OCI-LY7 (cell line): ENCODE measurements around the gene OR11A1. TPM values are rescaled to one million over a fixed set of nuclear protein-coding genes. Genes with fewer than 3 reads are reported as not detected.

Source experiments
- BruUV-seq: library from RNA; stranded (reverse); fragments of 400-500 nt; replicated peaks from 2 replicates; lab custom pipeline; 2021; lab: Mats Ljungman, UMichigan
- CTCF ChIA-PET: fragments of 300-600 bp; sonication (Branson Sonifier 250); formaldehyde crosslinking; loops from one replicate; lab custom pipeline; 2022; ENCODE audit warnings: antibody characterized with exemption; ENCODE audit not compliant: unreplicated experiment; lab: Charles Lee
- POLR2A ChIA-PET: fragments of 300-600 bp; sonication (Branson Sonifier 250); formaldehyde crosslinking; loops from one replicate; lab custom pipeline; 2022; ENCODE audit warnings: antibody characterized with exemption; lab: Charles Lee
- DNase-seq: peaks from one replicate; pipeline ENCODE4 v3.0.0-alpha.2; 2015; ENCODE audit warnings: low spot score
- H2AFZ ChIP-seq: fragments of 200-600 bp; sonication (generic), shearing (Covaris generic); 2 replicates; pipeline ENCODE4 v1.6.1; 2014; ENCODE audit warnings: mild to moderate bottlenecking, antibody characterized with exemption, low read length, moderate library complexity
- H3K27ac ChIP-seq: fragments of 200-600 bp; sonication (generic); 2 replicates; pipeline ENCODE4 v1.5.1; 2014; ENCODE audit warnings: mixed run types, low read depth, mild to moderate bottlenecking, moderate library complexity, low read length, inconsistent platforms; ENCODE audit not compliant: poor library complexity, severe bottlenecking
- H3K36me3 ChIP-seq: fragments of 200-600 bp; sonication (generic); 2 replicates; pipeline ENCODE4 v1.6.1; 2014; ENCODE audit warnings: mild to moderate bottlenecking, antibody characterized with exemption, low read length, moderate library complexity, mixed read lengths; ENCODE audit not compliant: insufficient read depth
- H3K4me1 ChIP-seq: fragments of 200-600 bp; sonication (generic); 2 replicates; pipeline ENCODE4 v1.5.1; 2014; ENCODE audit warnings: mild to moderate bottlenecking, low read length; ENCODE audit not compliant: insufficient read depth, poor library complexity, severe bottlenecking
- H3K4me2 ChIP-seq: fragments of 200-600 bp; sonication (generic); 2 replicates; pipeline ENCODE4 v1.6.1; 2014; ENCODE audit warnings: mild to moderate bottlenecking, low read length
- H3K4me3 ChIP-seq: fragments of 200-600 bp; sonication (generic); 2 replicates; pipeline ENCODE4 v1.5.1; 2014; ENCODE audit warnings: mild to moderate bottlenecking, low read depth, low read length; ENCODE audit not compliant: poor library complexity, severe bottlenecking
- H3K79me2 ChIP-seq: fragments of 200-600 bp; sonication (generic); 2 replicates; pipeline ENCODE4 v1.6.1; 2016; ENCODE audit warnings: low read depth, mild to moderate bottlenecking, low read length, moderate library complexity, mixed read lengths; ENCODE audit not compliant: insufficient read depth
- H3K9me2 ChIP-seq: fragments of 200-600 bp; sonication (generic); 2 replicates; pipeline ENCODE4 v1.6.1; 2016; ENCODE audit warnings: mild to moderate bottlenecking, low read length, mixed read lengths; ENCODE audit not compliant: insufficient read depth
- H3K9me3 ChIP-seq: fragments of 200-600 bp; sonication (generic); 2 replicates; pipeline ENCODE4 v1.6.1; 2014; ENCODE audit warnings: mild to moderate bottlenecking, mixed run types, low read length, mixed read lengths
- H4K20me1 ChIP-seq: fragments of 200-600 bp; sonication (generic); 2 replicates; pipeline ENCODE4 v1.6.1; 2014; ENCODE audit warnings: mild to moderate bottlenecking, antibody characterized with exemption, low read length, moderate library complexity, mixed read lengths; ENCODE audit not compliant: insufficient read depth
- CTCF ChIP-seq: fragments of 200-600 bp; sonication (generic); conservative IDR thresholded peaks from 2 replicates; pipeline ENCODE4 v1.5.1; 2014; ENCODE audit warnings: mild to moderate bottlenecking, antibody characterized with exemption, low read length, moderate library complexity, mixed read lengths
- EZH2phosphoT487 ChIP-seq: fragments of 200-600 bp; sonication (generic); IDR thresholded peaks from 2 replicates; pipeline ENCODE4 v1.6.1; 2018; ENCODE audit warnings: low read depth, borderline replicate concordance, mild to moderate bottlenecking, mixed run types, antibody characterized with exemption, low read length, moderate library complexity, mixed read lengths
- intact Hi-C: fragments of 100-400 bp; cut with micrococcal nuclease; formaldehyde crosslinking; loops from one replicate; pipeline ENCODE4 v1.10.0; 2022; ENCODE audit not compliant: unreplicated experiment
- total RNA-seq, 2 experiments: library from RNA; depleted of rRNA in 1 of 2; stranded (reverse); fragments of >200 nt in 1 of 2; shearing (Covaris generic) in 1 of 2; gene quantifications; 2 replicates each; pipeline ENCODE4 v1.2.3, GENCODE V29; 2014 to 2022

Gene OR11A1
- total RNA-seq, 2 experiments from 2014 or later: not detected

GRCh38 chr6:29505808-29506207 lies 48.9 kb upstream of the OR11A1 start:
- no peaks in the 10 kb centered on the region for H3K9me2 ChIP-seq
- CTCF ChIA-PET: no interaction called here
- TF ChIP-seq CTCF (no peak), EZH2phosphoT487 (no peak)
- H3K79me2 ChIP-seq: no peaks in the 10 kb centered on the region
- BruUV-seq: no TSS peak
- no peaks in the 10 kb centered on the region for H4K20me1 ChIP-seq
- DNase-seq: no peak
- no peak overlapping the region for H3K4me2 ChIP-seq
- H2AFZ ChIP-seq: no peak overlapping the region
- H3K4me3 ChIP-seq: no peak overlapping the region
- no peaks in the 10 kb centered on the region for H3K4me1 ChIP-seq
- intact Hi-C loops: no loop called here
- no peaks in the 10 kb centered on the region for H3K36me3 ChIP-seq
- H3K9me3 ChIP-seq: no peaks in the 10 kb centered on the region
- POLR2A ChIA-PET: no interaction called here
- no peak overlapping the region for H3K27ac ChIP-seq

GRCh38 chr6:29504961-29505360 lies 48.1 kb upstream of the OR11A1 start:
- TF ChIP-seq EZH2phosphoT487 (no peak), CTCF (no peak)
- no peak overlapping the region for H2AFZ ChIP-seq
- BruUV-seq: no TSS peak
- DNase-seq: no peak
- POLR2A ChIA-PET: no interaction called here
- H3K9me3 ChIP-seq: no peaks in the 10 kb centered on the region
- no peaks in the 10 kb centered on the region for H3K9me2 ChIP-seq
- no peaks in the 10 kb centered on the region for H3K4me1 ChIP-seq
- CTCF ChIA-PET: no interaction called here
- H3K27ac ChIP-seq: no peak overlapping the region
- intact Hi-C loops: no loop called here
- no peaks in the 10 kb centered on the region for H3K79me2 ChIP-seq
- H4K20me1 ChIP-seq: no peaks in the 10 kb centered on the region
- H3K36me3 ChIP-seq: no peaks in the 10 kb centered on the region
- no peak overlapping the region for H3K4me2 ChIP-seq
- H3K4me3 ChIP-seq: no peak overlapping the region

GRCh38 chr6:29502597-29502996 lies 45.7 kb upstream of the OR11A1 start:
- H3K4me1 ChIP-seq: no peaks in the 10 kb centered on the region
- no peaks in the 10 kb centered on the region for H3K9me3 ChIP-seq
- no peak overlapping the region for H3K4me2 ChIP-seq
- no peak for DNase-seq
- no TSS peak for BruUV-seq
- H3K79me2 ChIP-seq: no peaks in the 10 kb centered on the region
- no peak overlapping the region for H2AFZ ChIP-seq
- H3K27ac ChIP-seq: no peak overlapping the region
- no peaks in the 10 kb centered on the region for H4K20me1 ChIP-seq
- POLR2A ChIA-PET: no interaction called here
- intact Hi-C loops: no loop called here
- H3K9me2 ChIP-seq: no peaks in the 10 kb centered on the region
- no peak for TF ChIP-seq CTCF
- no peak for TF ChIP-seq EZH2phosphoT487
- H3K36me3 ChIP-seq: no peaks in the 10 kb centered on the region
- no peak overlapping the region for H3K4me3 ChIP-seq
- CTCF ChIA-PET: no interaction called here
